ENCODE results near the gene FAM53A.

- TF ChIP-seq POLR2A (IDR thresholded peaks at IDR 0.05) (no peak), EP300 (IDR thresholded peaks at IDR 0.05) (no peak), POLR2AphosphoS5 (IDR thresholded peaks at IDR 0.05) (no peak)
- TF ChIP-seq, protein P1, sequence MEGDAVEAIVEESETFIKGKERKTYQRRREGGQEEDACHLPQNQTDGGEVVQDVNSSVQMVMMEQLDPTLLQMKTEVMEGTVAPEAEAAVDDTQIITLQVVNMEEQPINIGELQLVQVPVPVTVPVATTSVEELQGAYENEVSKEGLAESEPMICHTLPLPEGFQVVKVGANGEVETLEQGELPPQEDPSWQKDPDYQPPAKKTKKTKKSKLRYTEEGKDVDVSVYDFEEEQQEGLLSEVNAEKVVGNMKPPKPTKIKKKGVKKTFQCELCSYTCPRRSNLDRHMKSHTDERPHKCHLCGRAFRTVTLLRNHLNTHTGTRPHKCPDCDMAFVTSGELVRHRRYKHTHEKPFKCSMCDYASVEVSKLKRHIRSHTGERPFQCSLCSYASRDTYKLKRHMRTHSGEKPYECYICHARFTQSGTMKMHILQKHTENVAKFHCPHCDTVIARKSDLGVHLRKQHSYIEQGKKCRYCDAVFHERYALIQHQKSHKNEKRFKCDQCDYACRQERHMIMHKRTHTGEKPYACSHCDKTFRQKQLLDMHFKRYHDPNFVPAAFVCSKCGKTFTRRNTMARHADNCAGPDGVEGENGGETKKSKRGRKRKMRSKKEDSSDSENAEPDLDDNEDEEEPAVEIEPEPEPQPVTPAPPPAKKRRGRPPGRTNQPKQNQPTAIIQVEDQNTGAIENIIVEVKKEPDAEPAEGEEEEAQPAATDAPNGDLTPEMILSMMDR (IDR thresholded peaks at IDR 0.05), result no peak
These were observed 7.2 kb downstream of the FAM53A start for GRCh38 chr4:1676605-1677525.
